ENCODE data around the gene DEPP1.

The DEPP1 gene

DNA sequence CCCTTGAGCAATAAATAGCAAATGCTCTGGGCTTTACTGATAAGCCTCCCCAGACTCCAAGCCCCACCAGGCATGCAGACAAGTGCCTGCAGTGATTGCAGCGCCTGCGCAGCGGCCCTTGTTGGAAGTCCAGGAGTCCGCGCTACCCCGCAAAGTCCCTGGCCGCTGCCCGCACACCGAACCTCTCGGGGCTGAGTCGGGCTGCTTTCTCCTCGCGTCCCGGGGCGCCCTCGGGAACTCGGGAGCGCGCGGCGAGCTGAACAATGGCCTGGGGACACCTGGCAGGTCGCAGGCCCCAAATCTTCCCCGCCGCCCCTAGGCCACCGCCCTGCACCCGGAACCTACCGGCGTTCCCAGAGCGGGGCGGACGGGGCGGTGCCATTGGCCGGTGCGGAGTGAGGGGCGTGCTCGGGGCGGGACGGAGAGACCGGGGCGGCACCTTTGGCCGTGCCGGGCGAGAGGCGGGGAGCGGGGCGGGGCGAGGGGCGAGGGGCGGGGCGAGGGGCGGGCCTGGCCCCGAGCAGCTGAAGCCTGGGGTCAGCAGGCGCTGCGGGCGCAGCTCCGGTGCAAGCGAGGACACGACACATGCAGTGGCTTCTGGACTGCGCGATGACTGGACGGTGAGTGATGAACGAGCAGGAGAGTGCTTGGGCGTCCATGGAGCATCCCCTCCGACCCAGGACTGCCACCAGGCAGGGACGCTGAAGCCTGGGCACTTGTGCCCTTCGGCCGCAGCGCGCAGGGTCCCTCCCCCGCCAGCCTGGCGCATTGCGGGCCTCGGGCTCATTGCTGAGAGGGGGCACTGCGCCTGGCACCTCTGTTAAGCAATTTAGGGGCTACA, 19.1 kb downstream of the DEPP1 start, which contains the start of gene RASSF4 (continued):
- TF ChIP-seq, protein P1, sequence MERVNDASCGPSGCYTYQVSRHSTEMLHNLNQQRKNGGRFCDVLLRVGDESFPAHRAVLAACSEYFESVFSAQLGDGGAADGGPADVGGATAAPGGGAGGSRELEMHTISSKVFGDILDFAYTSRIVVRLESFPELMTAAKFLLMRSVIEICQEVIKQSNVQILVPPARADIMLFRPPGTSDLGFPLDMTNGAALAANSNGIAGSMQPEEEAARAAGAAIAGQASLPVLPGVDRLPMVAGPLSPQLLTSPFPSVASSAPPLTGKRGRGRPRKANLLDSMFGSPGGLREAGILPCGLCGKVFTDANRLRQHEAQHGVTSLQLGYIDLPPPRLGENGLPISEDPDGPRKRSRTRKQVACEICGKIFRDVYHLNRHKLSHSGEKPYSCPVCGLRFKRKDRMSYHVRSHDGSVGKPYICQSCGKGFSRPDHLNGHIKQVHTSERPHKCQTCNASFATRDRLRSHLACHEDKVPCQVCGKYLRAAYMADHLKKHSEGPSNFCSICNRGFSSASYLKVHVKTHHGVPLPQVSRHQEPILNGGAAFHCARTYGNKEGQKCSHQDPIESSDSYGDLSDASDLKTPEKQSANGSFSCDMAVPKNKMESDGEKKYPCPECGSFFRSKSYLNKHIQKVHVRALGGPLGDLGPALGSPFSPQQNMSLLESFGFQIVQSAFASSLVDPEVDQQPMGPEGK (tag by site-specific recombination; IDR thresholded peaks at IDR 0.05): peak; percentile 66; the same call in 1 of the 2 replicates
- TF ChIP-seq, protein P2, sequence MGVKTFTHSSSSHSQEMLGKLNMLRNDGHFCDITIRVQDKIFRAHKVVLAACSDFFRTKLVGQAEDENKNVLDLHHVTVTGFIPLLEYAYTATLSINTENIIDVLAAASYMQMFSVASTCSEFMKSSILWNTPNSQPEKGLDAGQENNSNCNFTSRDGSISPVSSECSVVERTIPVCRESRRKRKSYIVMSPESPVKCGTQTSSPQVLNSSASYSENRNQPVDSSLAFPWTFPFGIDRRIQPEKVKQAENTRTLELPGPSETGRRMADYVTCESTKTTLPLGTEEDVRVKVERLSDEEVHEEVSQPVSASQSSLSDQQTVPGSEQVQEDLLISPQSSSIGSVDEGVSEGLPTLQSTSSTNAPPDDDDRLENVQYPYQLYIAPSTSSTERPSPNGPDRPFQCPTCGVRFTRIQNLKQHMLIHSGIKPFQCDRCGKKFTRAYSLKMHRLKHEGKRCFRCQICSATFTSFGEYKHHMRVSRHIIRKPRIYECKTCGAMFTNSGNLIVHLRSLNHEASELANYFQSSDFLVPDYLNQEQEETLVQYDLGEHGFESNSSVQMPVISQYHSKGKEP (tag by site-specific recombination; IDR thresholded peaks at IDR 0.05): peak; percentile 79
- TF ChIP-seq, protein P3, sequence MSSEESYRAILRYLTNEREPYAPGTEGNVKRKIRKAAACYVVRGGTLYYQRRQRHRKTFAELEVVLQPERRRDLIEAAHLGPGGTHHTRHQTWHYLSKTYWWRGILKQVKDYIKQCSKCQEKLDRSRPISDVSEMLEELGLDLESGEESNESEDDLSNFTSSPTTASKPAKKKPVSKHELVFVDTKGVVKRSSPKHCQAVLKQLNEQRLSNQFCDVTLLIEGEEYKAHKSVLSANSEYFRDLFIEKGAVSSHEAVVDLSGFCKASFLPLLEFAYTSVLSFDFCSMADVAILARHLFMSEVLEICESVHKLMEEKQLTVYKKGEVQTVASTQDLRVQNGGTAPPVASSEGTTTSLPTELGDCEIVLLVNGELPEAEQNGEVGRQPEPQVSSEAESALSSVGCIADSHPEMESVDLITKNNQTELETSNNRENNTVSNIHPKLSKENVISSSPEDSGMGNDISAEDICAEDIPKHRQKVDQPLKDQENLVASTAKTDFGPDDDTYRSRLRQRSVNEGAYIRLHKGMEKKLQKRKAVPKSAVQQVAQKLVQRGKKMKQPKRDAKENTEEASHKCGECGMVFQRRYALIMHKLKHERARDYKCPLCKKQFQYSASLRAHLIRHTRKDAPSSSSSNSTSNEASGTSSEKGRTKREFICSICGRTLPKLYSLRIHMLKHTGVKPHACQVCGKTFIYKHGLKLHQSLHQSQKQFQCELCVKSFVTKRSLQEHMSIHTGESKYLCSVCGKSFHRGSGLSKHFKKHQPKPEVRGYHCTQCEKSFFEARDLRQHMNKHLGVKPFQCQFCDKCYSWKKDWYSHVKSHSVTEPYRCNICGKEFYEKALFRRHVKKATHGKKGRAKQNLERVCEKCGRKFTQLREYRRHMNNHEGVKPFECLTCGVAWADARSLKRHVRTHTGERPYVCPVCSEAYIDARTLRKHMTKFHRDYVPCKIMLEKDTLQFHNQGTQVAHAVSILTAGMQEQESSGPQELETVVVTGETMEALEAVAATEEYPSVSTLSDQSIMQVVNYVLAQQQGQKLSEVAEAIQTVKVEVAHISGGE (tag by site-specific recombination; conservative IDR thresholded peaks at IDR 0.05; ENCODE audit: low read depth): 0 out of 2 replicates have a peak, but pooled peaks have one; percentile 42
- TF ChIP-seq ZNF777 (tag by site-specific recombination; IDR thresholded peaks at IDR 0.05; ENCODE audit: borderline replicate concordance) (no peak), ZBTB17 (tag by site-specific recombination; IDR thresholded peaks at IDR 0.05) (peak; percentile 88)
- TF ChIP-seq, protein P4, sequence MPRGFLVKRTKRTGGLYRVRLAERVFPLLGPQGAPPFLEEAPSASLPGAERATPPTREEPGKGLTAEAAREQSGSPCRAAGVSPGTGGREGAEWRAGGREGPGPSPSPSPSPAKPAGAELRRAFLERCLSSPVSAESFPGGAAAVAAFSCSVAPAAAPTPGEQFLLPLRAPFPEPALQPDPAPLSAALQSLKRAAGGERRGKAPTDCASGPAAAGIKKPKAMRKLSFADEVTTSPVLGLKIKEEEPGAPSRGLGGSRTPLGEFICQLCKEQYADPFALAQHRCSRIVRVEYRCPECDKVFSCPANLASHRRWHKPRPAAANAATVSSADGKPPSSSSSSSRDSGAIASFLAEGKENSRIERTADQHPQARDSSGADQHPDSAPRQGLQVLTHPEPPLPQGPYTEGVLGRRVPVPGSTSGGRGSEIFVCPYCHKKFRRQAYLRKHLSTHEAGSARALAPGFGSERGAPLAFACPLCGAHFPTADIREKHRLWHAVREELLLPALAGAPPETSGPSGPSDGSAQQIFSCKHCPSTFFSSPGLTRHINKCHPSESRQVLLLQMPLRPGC (tag by site-specific recombination; IDR thresholded peaks at IDR 0.05): no peak

DNA sequence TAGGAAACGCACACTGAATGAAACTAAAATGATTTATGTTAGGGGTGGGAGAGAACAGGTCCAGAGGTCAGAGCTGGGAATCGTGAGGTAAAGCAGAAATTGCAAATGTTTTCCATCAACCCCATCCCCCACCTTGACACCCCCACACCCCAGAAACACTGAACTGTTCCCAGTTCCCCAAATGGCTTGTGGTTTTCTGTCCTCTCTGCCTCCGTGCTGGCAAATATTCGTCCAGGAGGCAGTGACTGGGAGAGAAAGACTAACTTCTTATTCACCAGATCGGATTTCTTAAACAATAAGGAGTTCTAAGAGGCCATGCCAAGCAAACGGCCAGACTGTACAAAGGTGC, 19.7 kb downstream of the DEPP1 start:
- Histone ChIP-seq H3K4me3 (ENCODE audit: low read depth, low read length) (peak overlapping the region; percentile 69), H3K27ac (ENCODE audit: extremely low read depth, low read depth, low read length) (peak overlapping the region; percentile 61; the same call in 1 of the 2 replicates), H3K9me3 (ENCODE audit: control insufficient read depth, insufficient read depth, low read depth, low read length) (no peaks in the 10 kb centered on the region), H3K36me3 (ENCODE audit: control insufficient read depth in 2 of 2, insufficient read depth in 1 of 2, low read length in 2 of 2) (no peaks in the 10 kb centered on the region), H3K4me1 (ENCODE audit: control insufficient read depth, insufficient read depth, low read length) (peaks cover 2% of the 10 kb centered on the region; the same call in 1 of the 2 replicates)
- POLR2A ChIA-PET: interaction anchor here (1.0 to 1.2 kb wide), 3 partner anchors 9 to 20 kb away, joined by 3 to 4 read pairs (median 3); partner anchors contain the start of gene DEPP1
- TF ChIP-seq ZNF776 (tag by site-specific recombination; IDR thresholded peaks at IDR 0.05; ENCODE audit: borderline replicate concordance) (no peak), ZBTB7A (tag by site-specific recombination; IDR thresholded peaks at IDR 0.05; ENCODE audit: low read depth) (no peak), ZNF514 (tag by site-specific recombination; IDR thresholded peaks at IDR 0.05) (no peak), ZSCAN16 (tag by site-specific recombination; IDR thresholded peaks at IDR 0.05) (no peak)
- TF ChIP-seq, protein P5, sequence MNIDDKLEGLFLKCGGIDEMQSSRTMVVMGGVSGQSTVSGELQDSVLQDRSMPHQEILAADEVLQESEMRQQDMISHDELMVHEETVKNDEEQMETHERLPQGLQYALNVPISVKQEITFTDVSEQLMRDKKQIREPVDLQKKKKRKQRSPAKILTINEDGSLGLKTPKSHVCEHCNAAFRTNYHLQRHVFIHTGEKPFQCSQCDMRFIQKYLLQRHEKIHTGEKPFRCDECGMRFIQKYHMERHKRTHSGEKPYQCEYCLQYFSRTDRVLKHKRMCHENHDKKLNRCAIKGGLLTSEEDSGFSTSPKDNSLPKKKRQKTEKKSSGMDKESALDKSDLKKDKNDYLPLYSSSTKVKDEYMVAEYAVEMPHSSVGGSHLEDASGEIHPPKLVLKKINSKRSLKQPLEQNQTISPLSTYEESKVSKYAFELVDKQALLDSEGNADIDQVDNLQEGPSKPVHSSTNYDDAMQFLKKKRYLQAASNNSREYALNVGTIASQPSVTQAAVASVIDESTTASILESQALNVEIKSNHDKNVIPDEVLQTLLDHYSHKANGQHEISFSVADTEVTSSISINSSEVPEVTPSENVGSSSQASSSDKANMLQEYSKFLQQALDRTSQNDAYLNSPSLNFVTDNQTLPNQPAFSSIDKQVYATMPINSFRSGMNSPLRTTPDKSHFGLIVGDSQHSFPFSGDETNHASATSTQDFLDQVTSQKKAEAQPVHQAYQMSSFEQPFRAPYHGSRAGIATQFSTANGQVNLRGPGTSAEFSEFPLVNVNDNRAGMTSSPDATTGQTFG (tag by site-specific recombination; IDR thresholded peaks at IDR 0.05; ENCODE audit: borderline replicate concordance): no peak
- CTCF ChIA-PET: interaction anchor here (1.5 kb wide), 1 partner anchor 15 kb away, joined by 4 read pairs; no protein-coding TSS in a partner anchor
